Liver (tissue), 9 donors: ENCODE results near the gene BPGM. TPM values are rescaled to one million over a fixed set of nuclear protein-coding genes. Genes with fewer than 3 reads are reported as not detected.

Experiments used
- DNase-seq: peaks from one replicate; pipeline ENCODE4 v3.0.0-alpha.2; 2017; ENCODE audit warnings: low spot score
- H3K27ac ChIP-seq, 2 donors: one replicate each; pipeline ENCODE4 v1.7.0; 2013; ENCODE audit warnings: inconsistent platforms in 2 of 2, low read length in 2 of 2, control low read depth in 1 of 2, low read depth in 1 of 2, mild to moderate bottlenecking in 1 of 2
- H3K27me3 ChIP-seq, 4 donors: one replicate each; pipeline versions ENCODE4 v1.6.1 to v1.7.0; 2013; ENCODE audit warnings: low read length in 3 of 4, inconsistent platforms in 1 of 4, mild to moderate bottlenecking in 1 of 4, moderate library complexity in 1 of 4; ENCODE audit not compliant: control insufficient read depth in 4 of 4, insufficient read depth in 4 of 4
- H3K36me3 ChIP-seq, 4 donors: one replicate each; pipeline versions ENCODE4 v1.6.1 to v1.7.0; 2013; ENCODE audit warnings: low read length in 3 of 4, mild to moderate bottlenecking in 3 of 4, low read depth in 1 of 4, moderate library complexity in 1 of 4; ENCODE audit not compliant: control insufficient read depth in 4 of 4, insufficient read depth in 3 of 4
- H3K4me1 ChIP-seq, 4 donors: one replicate each; pipeline versions ENCODE4 v1.6.1 to v1.7.0; 2013; ENCODE audit warnings: low read length in 3 of 4, mild to moderate bottlenecking in 3 of 4, moderate library complexity in 1 of 4; ENCODE audit not compliant: control insufficient read depth in 4 of 4, insufficient read depth in 4 of 4
- H3K4me3 ChIP-seq, 3 donors: one replicate each; pipeline versions ENCODE4 v1.6.1 to v1.7.0; 2013; ENCODE audit warnings: low read length in 3 of 3, control low read depth in 1 of 3, low read depth in 1 of 3, mild to moderate bottlenecking in 1 of 3
- H3K9ac ChIP-seq, 2 donors: one replicate each; pipeline ENCODE4 v1.7.0; 2013; ENCODE audit warnings: low read length in 2 of 2, mild to moderate bottlenecking in 2 of 2, moderate library complexity in 2 of 2, control low read depth in 1 of 2, low read depth in 1 of 2
- H3K9me3 ChIP-seq, 4 donors: one replicate each; pipeline versions ENCODE4 v1.6.1 to v1.7.0; 2013; ENCODE audit warnings: low read length in 3 of 4; ENCODE audit not compliant: control insufficient read depth in 4 of 4
- EGR1 ChIP-seq, 2 donors: IDR thresholded peaks; 2 replicates each; pipeline ENCODE4 v1.6.1; 2016 to 2018; ENCODE audit warnings: antibody characterized with exemption in 2 of 2, low read depth in 2 of 2
- FOXA1 ChIP-seq: IDR thresholded peaks from 2 replicates; pipeline ENCODE4 v1.6.1; 2016; ENCODE audit warnings: antibody characterized with exemption
- FOXA2 ChIP-seq: IDR thresholded peaks from 2 replicates; pipeline ENCODE4 v1.6.1; 2016; ENCODE audit warnings: antibody characterized with exemption
- GABPA ChIP-seq, 2 donors: IDR thresholded peaks in 1 of 2; conservative IDR thresholded peaks in 1 of 2; 2 replicates each; pipeline ENCODE4 v1.6.1; 2016; ENCODE audit warnings: antibody characterized with exemption in 2 of 2, mild to moderate bottlenecking in 1 of 2, moderate library complexity in 1 of 2
- HNF4A ChIP-seq, 2 donors: conservative IDR thresholded peaks; 2 replicates each; pipeline ENCODE4 v1.6.1; 2016; ENCODE audit warnings: antibody characterized with exemption in 2 of 2, mild to moderate bottlenecking in 2 of 2
- HNF4G ChIP-seq: IDR thresholded peaks from 2 replicates; pipeline ENCODE4 v1.6.1; 2016; ENCODE audit warnings: antibody characterized with exemption
- JUND ChIP-seq, 2 donors: IDR thresholded peaks; 2 replicates each; pipeline ENCODE4 v1.6.1; 2016; ENCODE audit warnings: antibody characterized with exemption in 2 of 2
- NR2F2 ChIP-seq: IDR thresholded peaks from 2 replicates; pipeline ENCODE4 v1.6.1; 2016; ENCODE audit warnings: antibody characterized with exemption
- RAD21 ChIP-seq, 2 donors: IDR thresholded peaks; 2 replicates each; pipeline ENCODE4 v1.6.1; 2016; ENCODE audit warnings: antibody characterized with exemption in 2 of 2, mild to moderate bottlenecking in 2 of 2
- RXRA ChIP-seq, 2 donors: IDR thresholded peaks; 2 replicates each; pipeline ENCODE4 v1.6.1; 2017 to 2018; ENCODE audit warnings: antibody characterized with exemption in 2 of 2, mild to moderate bottlenecking in 1 of 2
- SP1 ChIP-seq: IDR thresholded peaks from 2 replicates; pipeline ENCODE4 v1.6.1; 2018; ENCODE audit warnings: antibody characterized with exemption, mild to moderate bottlenecking
- TAF1 ChIP-seq: conservative IDR thresholded peaks from 2 replicates; pipeline ENCODE4 v1.6.1; 2016; ENCODE audit warnings: antibody characterized with exemption, mild to moderate bottlenecking
- YY1 ChIP-seq: IDR thresholded peaks from 2 replicates; pipeline ENCODE4 v1.6.1; 2016; ENCODE audit warnings: antibody characterized with exemption, mild to moderate bottlenecking
- WGBS: extraction: QIAGEN DNeasy Blood & Tissue Kit; methylation state at CpG from one replicate; pipeline ENCODE4 v1.1.7; 2013; 5-methylcytosine and 5-hydroxymethylcytosine counted together
- polyA plus RNA-seq, 2 donors: library from polyadenylated mRNA; stranded (reverse) in 1 of 2; unstranded in 1 of 2; fragments of 200-250 nt in 1 of 2; fragments of >200 nt in 1 of 2; fragmentation: Nextera tagmentation in 1 of 2; extraction: Ambion mirVana in 1 of 2; gene quantifications; one replicate each; pipeline versions ENCODE4 v1.2.1 to v1.2.3, GENCODE V29; 2013 to 2015
- total RNA-seq, 2 donors: library from RNA; depleted of rRNA; stranded (reverse); fragments of >200 nt; gene quantifications; one replicate each; pipeline ENCODE4 v1.2.3, GENCODE V29; 2014
- TF ChIP-seq, protein P1 (sequence below): IDR thresholded peaks from 2 replicates; pipeline ENCODE4 v1.6.1; 2016; ENCODE audit warnings: antibody characterized with exemption
- TF ChIP-seq, protein P2 (sequence below): fragments of 150-350 bp; IDR thresholded peaks from 2 replicates; pipeline ENCODE4 v1.5.1; 2017; ENCODE audit warnings: improper control_type of control experiment, low read depth, low read length; ENCODE audit not compliant: missing input control
- TF ChIP-seq, protein P3 (sequence below): IDR thresholded peaks from 2 replicates; pipeline ENCODE4 v1.6.1; 2016; ENCODE audit warnings: antibody characterized with exemption
- TF ChIP-seq, protein P4 (sequence below): IDR thresholded peaks from 2 replicates; pipeline ENCODE4 v1.6.1; 2016; ENCODE audit warnings: antibody characterized with exemption
- TF ChIP-seq, protein P5 (sequence below): IDR thresholded peaks from 2 replicates; pipeline ENCODE4 v1.6.1; 2016; ENCODE audit warnings: antibody characterized with exemption, mild to moderate bottlenecking
- donor health status: healthy.
- donor health status: healthy.
- donor health status: healthy.
- donor health status: healthy.
- donor health status: healthy.

Gene BPGM
- total and polyA plus RNA-seq, 4 donors: 6.1 to 250 (median 7.6) TPM

DNA sequence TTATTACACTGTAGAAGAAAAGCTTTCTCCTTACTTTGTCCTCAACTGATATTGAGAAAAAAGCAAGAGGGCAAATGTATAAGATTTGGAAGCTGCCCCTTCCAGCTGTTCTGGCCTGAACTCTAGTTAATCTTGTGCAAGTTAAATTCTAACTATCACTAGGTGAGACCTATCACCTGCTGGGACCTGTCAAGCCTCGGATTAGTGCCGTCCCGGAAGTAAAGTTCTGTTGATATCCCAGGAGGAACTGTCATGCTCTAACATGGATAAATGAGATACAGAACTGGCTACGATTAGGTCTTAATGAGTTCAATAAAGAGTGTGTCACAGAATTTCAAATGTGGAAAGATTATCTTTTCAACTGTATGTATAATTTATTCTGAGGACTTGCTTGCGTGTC lies 1.2 kb upstream of the BPGM start:
- WGBS: 39% methylated on average over 5 of the region's 5 CpGs
- no peaks in the 10 kb centered on the region for H3K9me3 ChIP-seq
- H3K27ac ChIP-seq: no peak overlapping the region
- no peaks in the 10 kb centered on the region for H3K36me3 ChIP-seq
- H3K4me3 ChIP-seq: peak overlapping the region; percentile 69 to 98 (median 74)
- no peak for DNase-seq
- peak overlapping the region; percentile 68 to 100 for H3K9ac ChIP-seq
- no peak for TF ChIP-seq GABPA (IDR thresholded peaks at IDR 0.05 in 1 of 2, conservative IDR thresholded peaks at IDR 0.05 in 1 of 2)
- TF ChIP-seq, protein P1, sequence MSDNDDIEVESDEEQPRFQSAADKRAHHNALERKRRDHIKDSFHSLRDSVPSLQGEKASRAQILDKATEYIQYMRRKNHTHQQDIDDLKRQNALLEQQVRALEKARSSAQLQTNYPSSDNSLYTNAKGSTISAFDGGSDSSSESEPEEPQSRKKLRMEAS: no peak
- TF ChIP-seq RAD21 (IDR thresholded peaks at IDR 0.05): no peak
- no peak for TF ChIP-seq RXRA (IDR thresholded peaks at IDR 0.05)
- peaks cover 4 to 17% (median 8%) of the 10 kb centered on the region in 4 donors for H3K4me1 ChIP-seq
- H3K27me3 ChIP-seq: no peaks in the 10 kb centered on the region

DNA sequence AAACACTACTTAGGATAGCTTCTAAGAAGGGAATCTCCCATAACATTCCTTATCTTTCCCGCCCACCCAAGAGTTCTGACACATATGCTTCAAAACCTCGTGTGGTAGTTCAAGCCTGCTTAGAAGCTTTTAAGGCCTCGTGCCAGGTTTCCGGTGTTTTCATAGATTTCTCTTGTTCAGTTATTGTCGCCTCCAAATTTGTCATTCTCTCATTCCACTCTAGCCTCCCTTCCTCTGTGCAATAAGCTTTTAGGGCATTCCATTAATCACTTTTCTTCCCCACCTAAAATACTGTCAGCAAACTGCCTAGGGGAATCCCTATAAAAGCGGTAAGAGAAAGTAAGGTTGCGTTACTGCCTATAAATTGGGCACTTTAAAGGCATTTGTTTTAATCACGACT lies 718 bp upstream of the BPGM start:
- TF ChIP-seq, protein P2, sequence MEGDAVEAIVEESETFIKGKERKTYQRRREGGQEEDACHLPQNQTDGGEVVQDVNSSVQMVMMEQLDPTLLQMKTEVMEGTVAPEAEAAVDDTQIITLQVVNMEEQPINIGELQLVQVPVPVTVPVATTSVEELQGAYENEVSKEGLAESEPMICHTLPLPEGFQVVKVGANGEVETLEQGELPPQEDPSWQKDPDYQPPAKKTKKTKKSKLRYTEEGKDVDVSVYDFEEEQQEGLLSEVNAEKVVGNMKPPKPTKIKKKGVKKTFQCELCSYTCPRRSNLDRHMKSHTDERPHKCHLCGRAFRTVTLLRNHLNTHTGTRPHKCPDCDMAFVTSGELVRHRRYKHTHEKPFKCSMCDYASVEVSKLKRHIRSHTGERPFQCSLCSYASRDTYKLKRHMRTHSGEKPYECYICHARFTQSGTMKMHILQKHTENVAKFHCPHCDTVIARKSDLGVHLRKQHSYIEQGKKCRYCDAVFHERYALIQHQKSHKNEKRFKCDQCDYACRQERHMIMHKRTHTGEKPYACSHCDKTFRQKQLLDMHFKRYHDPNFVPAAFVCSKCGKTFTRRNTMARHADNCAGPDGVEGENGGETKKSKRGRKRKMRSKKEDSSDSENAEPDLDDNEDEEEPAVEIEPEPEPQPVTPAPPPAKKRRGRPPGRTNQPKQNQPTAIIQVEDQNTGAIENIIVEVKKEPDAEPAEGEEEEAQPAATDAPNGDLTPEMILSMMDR: no peak
- TF ChIP-seq, protein P3, sequence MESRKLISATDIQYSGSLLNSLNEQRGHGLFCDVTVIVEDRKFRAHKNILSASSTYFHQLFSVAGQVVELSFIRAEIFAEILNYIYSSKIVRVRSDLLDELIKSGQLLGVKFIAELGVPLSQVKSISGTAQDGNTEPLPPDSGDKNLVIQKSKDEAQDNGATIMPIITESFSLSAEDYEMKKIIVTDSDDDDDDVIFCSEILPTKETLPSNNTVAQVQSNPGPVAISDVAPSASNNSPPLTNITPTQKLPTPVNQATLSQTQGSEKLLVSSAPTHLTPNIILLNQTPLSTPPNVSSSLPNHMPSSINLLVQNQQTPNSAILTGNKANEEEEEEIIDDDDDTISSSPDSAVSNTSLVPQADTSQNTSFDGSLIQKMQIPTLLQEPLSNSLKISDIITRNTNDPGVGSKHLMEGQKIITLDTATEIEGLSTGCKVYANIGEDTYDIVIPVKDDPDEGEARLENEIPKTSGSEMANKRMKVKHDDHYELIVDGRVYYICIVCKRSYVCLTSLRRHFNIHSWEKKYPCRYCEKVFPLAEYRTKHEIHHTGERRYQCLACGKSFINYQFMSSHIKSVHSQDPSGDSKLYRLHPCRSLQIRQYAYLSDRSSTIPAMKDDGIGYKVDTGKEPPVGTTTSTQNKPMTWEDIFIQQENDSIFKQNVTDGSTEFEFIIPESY: no peak
- TF ChIP-seq, protein P1: no peak
- TF ChIP-seq, protein P4, sequence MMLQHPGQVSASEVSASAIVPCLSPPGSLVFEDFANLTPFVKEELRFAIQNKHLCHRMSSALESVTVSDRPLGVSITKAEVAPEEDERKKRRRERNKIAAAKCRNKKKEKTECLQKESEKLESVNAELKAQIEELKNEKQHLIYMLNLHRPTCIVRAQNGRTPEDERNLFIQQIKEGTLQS: no peak
- TF ChIP-seq FOXA1: no peak
- TF ChIP-seq JUND (IDR thresholded peaks at IDR 0.05): no peak
- no peak for TF ChIP-seq SP1
- TF ChIP-seq HNF4A (conservative IDR thresholded peaks at IDR 0.05): no peak
- no peak for TF ChIP-seq NR2F2
- no peak for TF ChIP-seq RXRA (IDR thresholded peaks at IDR 0.05)
- TF ChIP-seq YY1: no peak
- no peak for TF ChIP-seq RAD21 (IDR thresholded peaks at IDR 0.05)
- no peak for TF ChIP-seq TAF1
- no peak for TF ChIP-seq EGR1 (IDR thresholded peaks at IDR 0.05; ENCODE audit: low read depth in 2 of 2)
- TF ChIP-seq FOXA2: no peak
- no peak for TF ChIP-seq GABPA (IDR thresholded peaks at IDR 0.05 in 1 of 2, conservative IDR thresholded peaks at IDR 0.05 in 1 of 2)
- TF ChIP-seq HNF4G: no peak
- TF ChIP-seq, protein P5, sequence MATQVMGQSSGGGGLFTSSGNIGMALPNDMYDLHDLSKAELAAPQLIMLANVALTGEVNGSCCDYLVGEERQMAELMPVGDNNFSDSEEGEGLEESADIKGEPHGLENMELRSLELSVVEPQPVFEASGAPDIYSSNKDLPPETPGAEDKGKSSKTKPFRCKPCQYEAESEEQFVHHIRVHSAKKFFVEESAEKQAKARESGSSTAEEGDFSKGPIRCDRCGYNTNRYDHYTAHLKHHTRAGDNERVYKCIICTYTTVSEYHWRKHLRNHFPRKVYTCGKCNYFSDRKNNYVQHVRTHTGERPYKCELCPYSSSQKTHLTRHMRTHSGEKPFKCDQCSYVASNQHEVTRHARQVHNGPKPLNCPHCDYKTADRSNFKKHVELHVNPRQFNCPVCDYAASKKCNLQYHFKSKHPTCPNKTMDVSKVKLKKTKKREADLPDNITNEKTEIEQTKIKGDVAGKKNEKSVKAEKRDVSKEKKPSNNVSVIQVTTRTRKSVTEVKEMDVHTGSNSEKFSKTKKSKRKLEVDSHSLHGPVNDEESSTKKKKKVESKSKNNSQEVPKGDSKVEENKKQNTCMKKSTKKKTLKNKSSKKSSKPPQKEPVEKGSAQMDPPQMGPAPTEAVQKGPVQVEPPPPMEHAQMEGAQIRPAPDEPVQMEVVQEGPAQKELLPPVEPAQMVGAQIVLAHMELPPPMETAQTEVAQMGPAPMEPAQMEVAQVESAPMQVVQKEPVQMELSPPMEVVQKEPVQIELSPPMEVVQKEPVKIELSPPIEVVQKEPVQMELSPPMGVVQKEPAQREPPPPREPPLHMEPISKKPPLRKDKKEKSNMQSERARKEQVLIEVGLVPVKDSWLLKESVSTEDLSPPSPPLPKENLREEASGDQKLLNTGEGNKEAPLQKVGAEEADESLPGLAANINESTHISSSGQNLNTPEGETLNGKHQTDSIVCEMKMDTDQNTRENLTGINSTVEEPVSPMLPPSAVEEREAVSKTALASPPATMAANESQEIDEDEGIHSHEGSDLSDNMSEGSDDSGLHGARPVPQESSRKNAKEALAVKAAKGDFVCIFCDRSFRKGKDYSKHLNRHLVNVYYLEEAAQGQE: no peak
- H3K4me3 ChIP-seq: peak overlapping the region; percentile 69 to 98 (median 74)
- H3K4me1 ChIP-seq: peaks cover 4 to 17% (median 8%) of the 10 kb centered on the region in 4 donors
- WGBS: under 1% methylated on average over 8 of the region's 8 CpGs
- peak overlapping the region; percentile 68 to 100 for H3K9ac ChIP-seq
- no peaks in the 10 kb centered on the region for H3K9me3 ChIP-seq
- H3K27me3 ChIP-seq: no peaks in the 10 kb centered on the region
- H3K27ac ChIP-seq: peak overlapping the region; percentile 37 to 78
- no peak for DNase-seq
- H3K36me3 ChIP-seq: no peaks in the 10 kb centered on the region
